ENCODE results near the gene JMJD1C. TPM values are rescaled to one million over a fixed set of nuclear protein-coding genes. Genes with fewer than 3 reads are reported as not detected.

The JMJD1C gene
- polyA plus RNA-seq, 10 donors = 61.1 to 104 (median 75.2) TPM

- DNase-seq = no peak
These were observed 331.8 kb downstream of the JMJD1C start for GRCh38 chr10:63133821-63134557.

GRCh38 chr10:63133056-63133820, 332.5 kb downstream of the JMJD1C start, which contains the start of gene NRBF2:
Gene NRBF2 (plus strand): TSS chr10:63133328. CDS start chr10:63133471, 143 bp downstream.
- peak; percentile 98 to 99 (median 98) for DNase-seq

GRCh38 chr10:63132651-63133055, 333.1 kb downstream of the JMJD1C start:
- DNase-seq = no peak

DNA sequence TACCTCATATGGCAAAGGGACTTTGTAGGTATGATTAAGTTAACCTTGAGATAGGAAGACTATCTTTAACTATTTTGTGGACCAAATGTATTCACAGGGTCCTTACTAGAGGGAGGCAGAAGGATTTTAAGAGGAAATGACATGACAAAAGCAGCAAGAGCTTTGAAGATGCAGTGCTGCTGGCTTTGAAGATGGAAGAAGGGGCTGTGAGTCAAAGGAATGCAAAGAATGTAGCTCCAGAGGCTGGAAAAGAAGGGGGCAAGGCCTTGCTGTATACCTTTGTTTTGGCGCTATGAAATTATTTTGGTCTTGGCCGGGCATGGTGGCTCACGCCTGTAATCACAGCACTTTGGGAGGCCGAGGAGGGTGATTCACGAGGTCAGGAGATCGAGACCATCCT, 335.9 kb downstream of the JMJD1C start:
- no peak for DNase-seq

DNA sequence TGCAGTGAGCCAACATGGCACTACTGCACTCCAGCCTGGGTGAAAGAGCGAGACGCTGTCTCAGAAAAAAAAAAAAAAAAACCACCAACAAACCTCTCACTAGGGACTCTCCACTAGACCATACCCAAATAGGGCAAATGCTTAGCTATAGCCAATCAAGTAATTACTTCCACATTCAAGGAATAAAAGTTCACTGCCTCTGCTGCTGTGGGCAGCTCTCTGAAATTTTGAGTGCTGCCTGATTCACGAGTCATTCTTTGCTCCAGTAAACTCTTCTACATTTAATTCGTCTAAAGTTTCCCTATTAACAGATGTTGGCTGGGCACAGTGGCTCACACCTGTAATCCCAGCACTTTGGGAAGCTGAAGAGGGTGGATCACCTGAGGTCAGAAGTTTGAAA, 337.3 kb downstream of the JMJD1C start:
- DNase-seq = no peak

GRCh38 chr10:63125459-63125858, 340.3 kb downstream of the JMJD1C start:
- no peak for DNase-seq

DNA sequence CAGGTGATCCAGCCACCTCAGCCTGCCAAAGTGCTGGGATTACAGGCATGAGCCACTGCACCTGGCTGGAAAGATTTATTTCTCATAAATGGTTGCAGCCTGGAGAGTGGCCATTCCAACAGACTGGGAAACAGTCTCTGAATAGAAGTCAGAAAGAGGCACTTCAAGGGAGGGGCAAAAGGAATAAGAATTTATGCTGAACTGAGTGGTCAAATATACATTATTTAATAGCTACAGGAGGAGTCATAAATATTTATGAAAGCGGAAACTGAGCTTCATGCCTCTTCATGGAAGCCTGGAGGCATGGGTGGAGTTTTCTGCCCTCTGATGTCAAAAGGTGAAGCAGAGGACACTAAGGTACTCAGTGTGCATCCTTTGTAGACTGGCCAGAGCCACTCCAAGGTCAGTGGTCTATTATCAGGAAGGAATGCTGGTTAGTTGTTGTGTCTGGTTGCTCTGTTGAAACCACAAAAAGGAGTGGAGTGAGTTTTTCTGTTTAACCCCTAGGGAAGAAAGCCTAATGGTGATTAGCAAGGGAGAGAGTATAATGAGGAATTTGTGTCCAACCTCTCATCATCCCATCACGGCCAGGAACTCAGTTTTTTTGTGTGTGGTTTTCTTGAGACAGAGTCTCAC, 341.9 kb downstream of the JMJD1C start:
- no peak for DNase-seq

- peak; percentile 49 to 94 (median 72) for DNase-seq
These were observed 345.2 kb downstream of the JMJD1C start for GRCh38 chr10:63120554-63120953.

GRCh38 chr10:63119041-63119440, 346.7 kb downstream of the JMJD1C start:
- no peak for DNase-seq

Other genes starting within 250 kb of the JMJD1C start
- gene REEP3, start 55.4 kb upstream of the JMJD1C start, polyA plus RNA-seq (ENCODE audit: insufficient read length in 10 of 10) = 10 to 100 TPM; 15.2 to 21.5 (median 18.2) TPM